ENCODE data around the gene GOLPH3.

The GOLPH3 gene

DNA sequence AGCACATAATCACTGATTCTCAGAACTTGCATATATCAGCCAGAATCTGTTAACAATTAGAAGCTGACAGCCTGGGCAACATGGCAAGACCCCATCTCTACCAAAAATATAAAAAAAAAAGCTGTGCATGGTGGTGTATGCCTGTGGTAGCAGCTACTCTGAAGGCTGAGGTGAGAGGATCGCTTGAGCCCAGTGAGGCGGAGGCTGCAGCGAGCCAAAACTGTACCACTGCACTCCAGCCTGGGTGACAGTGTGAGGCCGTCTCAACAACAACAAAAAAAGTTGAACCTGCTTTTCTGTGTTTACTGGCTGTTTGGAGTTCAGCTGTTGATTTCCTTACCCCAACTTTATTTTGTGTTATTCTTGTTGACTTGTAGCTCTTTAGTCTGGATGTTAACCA, 66.8 kb downstream of the GOLPH3 start (continued):
- TF ChIP-seq ZNF514 (tag by site-specific recombination; IDR thresholded peaks at IDR 0.05): no peak
- no peak for TF ChIP-seq ZNF585B (tag by site-specific recombination; IDR thresholded peaks at IDR 0.05)
- TF ChIP-seq ZNF521 (tag by site-specific recombination; IDR thresholded peaks at IDR 0.05): no peak

- Histone ChIP-seq H3K9me3 (ENCODE audit: control insufficient read depth, insufficient read depth, low read depth, low read length) (no peaks in the 10 kb centered on the region), H3K27ac (ENCODE audit: extremely low read depth, low read depth, low read length) (no peak overlapping the region), H3K36me3 (ENCODE audit: control insufficient read depth in 2 of 2, insufficient read depth in 1 of 2, low read length in 2 of 2) (peaks cover 45 to 82% of the 10 kb centered on the region in 2 experiments), H3K4me1 (ENCODE audit: control insufficient read depth, insufficient read depth, low read length) (no peaks in the 10 kb centered on the region), H3K4me3 (ENCODE audit: low read depth, low read length) (no peak overlapping the region)
- no peak for TF ChIP-seq ZFP41 (tag by site-specific recombination; IDR thresholded peaks at IDR 0.05; ENCODE audit: borderline replicate concordance)
- no peak for TF ChIP-seq ZNF488 (tag by site-specific recombination; IDR thresholded peaks at IDR 0.05)
- TF ChIP-seq OSR2 (tag by site-specific recombination; IDR thresholded peaks at IDR 0.05): no peak
- TF ChIP-seq HOXA7 (CRISPR knock-in tag; IDR thresholded peaks at IDR 0.05; ENCODE audit: borderline replicate concordance): no peak
- TF ChIP-seq YY1 (tag by site-specific recombination; IDR thresholded peaks at IDR 0.05): no peak
- no peak for TF ChIP-seq BCL11A (tag by site-specific recombination; IDR thresholded peaks at IDR 0.05; ENCODE audit: low read depth)
- no peak for TF ChIP-seq ZNF24 (tag by site-specific recombination; IDR thresholded peaks at IDR 0.05)
- TF ChIP-seq ZSCAN16 (tag by site-specific recombination; IDR thresholded peaks at IDR 0.05): no peak
- TF ChIP-seq ZNF561 (tag by site-specific recombination; IDR thresholded peaks at IDR 0.05; ENCODE audit: borderline replicate concordance): no peak
- no peak for TF ChIP-seq ZNF311 (tag by site-specific recombination; IDR thresholded peaks at IDR 0.05; ENCODE audit: borderline replicate concordance)
- TF ChIP-seq ZNF394 (tag by site-specific recombination; IDR thresholded peaks at IDR 0.05; ENCODE audit: borderline replicate concordance): no peak
- no peak for TF ChIP-seq ZBTB7A (tag by site-specific recombination; IDR thresholded peaks at IDR 0.05; ENCODE audit: low read depth)
- ChIA-PET POLR2A (interaction anchor here (0.7 kb wide), 1 partner anchor 13 kb away, joined by 4 read pairs; no protein-coding TSS in a partner anchor), CTCF (no interaction called here)
These were observed 70.6 kb downstream of the GOLPH3 start for GRCh38 chr5:32103521-32103920.

- Histone ChIP-seq H3K4me3 (ENCODE audit: low read depth, low read length) (no peak overlapping the region), H3K36me3 (ENCODE audit: control insufficient read depth in 2 of 2, insufficient read depth in 1 of 2, low read length in 2 of 2) (peaks cover 47 to 83% of the 10 kb centered on the region in 2 experiments), H3K27ac (ENCODE audit: extremely low read depth, low read depth, low read length) (no peak overlapping the region), H3K4me1 (ENCODE audit: control insufficient read depth, insufficient read depth, low read length) (no peaks in the 10 kb centered on the region), H3K9me3 (ENCODE audit: control insufficient read depth, insufficient read depth, low read depth, low read length) (no peaks in the 10 kb centered on the region)
- CTCF ChIA-PET: interaction anchor here (0.7 kb wide), 1 partner anchor 449 kb away, joined by 3 read pairs; no protein-coding TSS in a partner anchor
- POLR2A ChIA-PET: no interaction called here
- no peak for TF ChIP-seq ZNF169 (tag by site-specific recombination; IDR thresholded peaks at IDR 0.05)
- no peak for TF ChIP-seq HOXC10 (CRISPR knock-in tag; IDR thresholded peaks at IDR 0.05)
- no peak for TF ChIP-seq ZBTB7A (tag by site-specific recombination; IDR thresholded peaks at IDR 0.05; ENCODE audit: low read depth)
- TF ChIP-seq, protein P1, sequence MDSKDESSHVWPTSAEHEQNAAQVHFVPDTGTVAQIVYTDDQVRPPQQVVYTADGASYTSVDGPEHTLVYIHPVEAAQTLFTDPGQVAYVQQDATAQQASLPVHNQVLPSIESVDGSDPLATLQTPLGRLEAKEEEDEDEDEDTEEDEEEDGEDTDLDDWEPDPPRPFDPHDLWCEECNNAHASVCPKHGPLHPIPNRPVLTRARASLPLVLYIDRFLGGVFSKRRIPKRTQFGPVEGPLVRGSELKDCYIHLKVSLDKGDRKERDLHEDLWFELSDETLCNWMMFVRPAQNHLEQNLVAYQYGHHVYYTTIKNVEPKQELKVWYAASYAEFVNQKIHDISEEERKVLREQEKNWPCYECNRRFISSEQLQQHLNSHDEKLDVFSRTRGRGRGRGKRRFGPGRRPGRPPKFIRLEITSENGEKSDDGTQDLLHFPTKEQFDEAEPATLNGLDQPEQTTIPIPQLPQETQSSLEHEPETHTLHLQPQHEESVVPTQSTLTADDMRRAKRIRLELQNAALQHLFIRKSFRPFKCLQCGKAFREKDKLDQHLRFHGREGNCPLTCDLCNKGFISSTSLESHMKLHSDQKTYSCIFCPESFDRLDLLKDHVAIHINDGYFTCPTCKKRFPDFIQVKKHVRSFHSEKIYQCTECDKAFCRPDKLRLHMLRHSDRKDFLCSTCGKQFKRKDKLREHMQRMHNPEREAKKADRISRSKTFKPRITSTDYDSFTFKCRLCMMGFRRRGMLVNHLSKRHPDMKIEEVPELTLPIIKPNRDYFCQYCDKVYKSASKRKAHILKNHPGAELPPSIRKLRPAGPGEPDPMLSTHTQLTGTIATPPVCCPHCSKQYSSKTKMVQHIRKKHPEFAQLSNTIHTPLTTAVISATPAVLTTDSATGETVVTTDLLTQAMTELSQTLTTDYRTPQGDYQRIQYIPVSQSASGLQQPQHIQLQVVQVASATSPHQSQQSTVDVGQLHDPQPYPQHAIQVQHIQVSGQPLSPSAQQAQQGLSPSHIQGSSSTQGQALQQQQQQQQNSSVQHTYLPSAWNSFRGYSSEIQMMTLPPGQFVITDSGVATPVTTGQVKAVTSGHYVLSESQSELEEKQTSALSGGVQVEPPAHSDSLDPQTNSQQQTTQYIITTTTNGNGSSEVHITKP (tag by site-specific recombination; IDR thresholded peaks at IDR 0.05): no peak
- TF ChIP-seq ZNF341 (tag by site-specific recombination; IDR thresholded peaks at IDR 0.05; ENCODE audit: low read depth): no peak
- TF ChIP-seq ZFP37 (tag by site-specific recombination; IDR thresholded peaks at IDR 0.05): no peak
- TF ChIP-seq IKZF3 (tag by site-specific recombination; IDR thresholded peaks at IDR 0.05): no peak
- TF ChIP-seq ZNF529 (tag by site-specific recombination; IDR thresholded peaks at IDR 0.05; ENCODE audit: insufficient replicate concordance): no peak
- TF ChIP-seq, protein P2, sequence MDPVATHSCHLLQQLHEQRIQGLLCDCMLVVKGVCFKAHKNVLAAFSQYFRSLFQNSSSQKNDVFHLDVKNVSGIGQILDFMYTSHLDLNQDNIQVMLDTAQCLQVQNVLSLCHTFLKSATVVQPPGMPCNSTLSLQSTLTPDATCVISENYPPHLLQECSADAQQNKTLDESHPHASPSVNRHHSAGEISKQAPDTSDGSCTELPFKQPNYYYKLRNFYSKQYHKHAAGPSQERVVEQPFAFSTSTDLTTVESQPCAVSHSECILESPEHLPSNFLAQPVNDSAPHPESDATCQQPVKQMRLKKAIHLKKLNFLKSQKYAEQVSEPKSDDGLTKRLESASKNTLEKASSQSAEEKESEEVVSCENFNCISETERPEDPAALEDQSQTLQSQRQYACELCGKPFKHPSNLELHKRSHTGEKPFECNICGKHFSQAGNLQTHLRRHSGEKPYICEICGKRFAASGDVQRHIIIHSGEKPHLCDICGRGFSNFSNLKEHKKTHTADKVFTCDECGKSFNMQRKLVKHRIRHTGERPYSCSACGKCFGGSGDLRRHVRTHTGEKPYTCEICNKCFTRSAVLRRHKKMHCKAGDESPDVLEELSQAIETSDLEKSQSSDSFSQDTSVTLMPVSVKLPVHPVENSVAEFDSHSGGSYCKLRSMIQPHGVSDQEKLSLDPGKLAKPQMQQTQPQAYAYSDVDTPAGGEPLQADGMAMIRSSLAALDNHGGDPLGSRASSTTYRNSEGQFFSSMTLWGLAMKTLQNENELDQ (tag by site-specific recombination; IDR thresholded peaks at IDR 0.05; ENCODE audit: low read depth): no peak
- no peak for TF ChIP-seq ZNF140 (tag by site-specific recombination; IDR thresholded peaks at IDR 0.05)
- TF ChIP-seq ZBTB1 (tag by site-specific recombination; IDR thresholded peaks at IDR 0.05): no peak
- TF ChIP-seq ZNF596 (tag by site-specific recombination; IDR thresholded peaks at IDR 0.05): no peak
- no peak for TF ChIP-seq ZNF626 (tag by site-specific recombination; IDR thresholded peaks at IDR 0.05)
- no peak for TF ChIP-seq SP7 (tag by site-specific recombination; IDR thresholded peaks at IDR 0.05)
These were observed 71.7 kb downstream of the GOLPH3 start for GRCh38 chr5:32102254-32102986.
